ENCODE results near the gene SLC2A6. TPM values are rescaled to one million over a fixed set of nuclear protein-coding genes. Genes with fewer than 3 reads are reported as not detected.

SLC2A6 gene
- total and polyA plus RNA-seq, 2 of the 8 experiments (the other 6 are each of a cell fraction or from before 2014, with no cell fraction given): 16.6 to 17.8 TPM

GRCh38 chr9:133517711-133518110, 38.8 kb upstream of the SLC2A6 start:
- H3K27me3 ChIP-seq (replicated peaks in 1 of 4; ENCODE audit: control insufficient read depth in 3 of 4, extremely low read depth in 1 of 4, insufficient read depth in 3 of 4, low read length in 3 of 4): no peaks in the 10 kb centered on the region
- no peak for FAIRE-seq
- TF ChIP-seq SP4 (IDR thresholded peaks at IDR 0.05; ENCODE audit: low read length): no peak
- TF ChIP-seq JUN (IDR thresholded peaks at IDR 0.05; ENCODE audit: low read depth, low read length): no peak
- no peak for TF ChIP-seq TCF12 (IDR thresholded peaks at IDR 0.05; ENCODE audit: low read depth, low read length)
- TF ChIP-seq CBX5 (IDR thresholded peaks at IDR 0.05; ENCODE audit: low read depth, low read length): no peak
- no peak for TF ChIP-seq TBP (IDR thresholded peaks at IDR 0.05; ENCODE audit: low read depth, low read length)
- no peak for TF ChIP-seq CEBPB (IDR thresholded peaks at IDR 0.05; ENCODE audit: low read depth, low read length)
- TF ChIP-seq GABPA (IDR thresholded peaks at IDR 0.05; ENCODE audit: borderline replicate concordance, insufficient read depth, low read length): no peak
- no peak for TF ChIP-seq ZNF274 (IDR thresholded peaks at IDR 0.05; ENCODE audit: borderline replicate concordance, extremely low read depth, low read length)
- no peak for TF ChIP-seq MAX (IDR thresholded peaks at IDR 0.05)

More at GRCh38 chr9:133517711-133518110, 38.8 kb upstream of the SLC2A6 start:
- H2AK5ac ChIP-seq (ENCODE audit: low read depth, low read length): no peak overlapping the region
- ChIA-PET CTCF (ENCODE audit: partially characterized antibody) (interaction anchor here (0.7 to 2.2 kb wide), 6 partner anchors 8 to 103 kb away, joined by 3 to 10 read pairs (median 4); no protein-coding TSS in a partner anchor), POLR2A (ENCODE audit: partially characterized antibody) (interaction anchor here (1.5 kb wide), 1 partner anchor 9 kb away, joined by 9 read pairs; no protein-coding TSS in a partner anchor)
- H3K14ac ChIP-seq (ENCODE audit: insufficient read length): no peak overlapping the region
- DNase-seq (ENCODE audit: low read depth in 1 of 2, low spot score in 2 of 2): no peak
- H2BK5ac ChIP-seq (ENCODE audit: low read depth, low read length): no peak overlapping the region
- no peaks in the 10 kb centered on the region for H3K79me2 ChIP-seq (ENCODE audit: control insufficient read depth in 1 of 2, insufficient read depth in 2 of 2, low read length in 2 of 2)
- no peak overlapping the region for H3K27ac ChIP-seq (ENCODE audit: low read depth, low read length)
- no peak overlapping the region for H2BK12ac ChIP-seq (ENCODE audit: low read depth, low read length)
- H3K79me1 ChIP-seq (ENCODE audit: low read depth, low read length): no peaks in the 10 kb centered on the region
- H3K56ac ChIP-seq (replicated peaks; ENCODE audit: insufficient read length, low read depth, low read length): no peak overlapping the region
- H3K36me3 ChIP-seq (ENCODE audit: control insufficient read depth in 2 of 4, insufficient read depth in 4 of 4, low read length in 3 of 4): no peaks in the 10 kb centered on the region
- no peak overlapping the region for H2AFZ ChIP-seq (ENCODE audit: low read length)
- 77% methylated on average over 8 of the region's 8 CpGs; no CpG with 5 or more reads in 1 of the 2 experiments for WGBS, 2 experiments (ENCODE audit: extremely low coverage in 1 of 2, insufficient coverage in 1 of 2, insufficient read length in 1 of 2, insufficient replicate concordance in 2 of 2, low coverage in 1 of 2, low lambda C conversion rate in 2 of 2, missing lambda C conversion rate in 1 of 2)
- H3K4ac ChIP-seq (replicated peaks; ENCODE audit: insufficient read length, low read depth, low read length): no peak overlapping the region
- peaks cover 0 to 7% (median 2%) of the 10 kb centered on the region in 4 experiments; a peak in 2 of 7 replicates for H3K4me1 ChIP-seq (replicated peaks in 1 of 4; ENCODE audit: control insufficient read depth in 3 of 4, insufficient read depth in 4 of 4, low read length in 3 of 4)
- H3K4me3 ChIP-seq (ENCODE audit: extremely low read depth in 1 of 4, insufficient read depth in 2 of 4, low read depth in 3 of 4, low read length in 4 of 4): no peak overlapping the region
- no peaks in the 10 kb centered on the region for H3K9me3 ChIP-seq (ENCODE audit: insufficient read depth in 2 of 2, low read depth in 1 of 2, low read length in 1 of 2)
- H2BK120ac ChIP-seq (replicated peaks; ENCODE audit: low read depth, low read length): no peak overlapping the region
- no peak overlapping the region for H3K9ac ChIP-seq (replicated peaks in 1 of 4; ENCODE audit: extremely low read depth in 1 of 4, low read depth in 3 of 4, low read length in 3 of 4)
- H2BK20ac ChIP-seq (ENCODE audit: low read length): no peak overlapping the region
- H3K18ac ChIP-seq (ENCODE audit: extremely low read depth, low read length): no peak overlapping the region
- H4K8ac ChIP-seq (ENCODE audit: extremely low read depth, insufficient read depth, low read length): peak overlapping the region; percentile 41; the same call in 1 of the 2 replicates
- no peak overlapping the region for H3K4me2 ChIP-seq (ENCODE audit: insufficient read depth in 1 of 2, low read depth in 2 of 2, low read length in 2 of 2)
- no peak overlapping the region for H3K23ac ChIP-seq (ENCODE audit: insufficient read length)
- H3K23me2 ChIP-seq (ENCODE audit: low read depth, low read length): no peaks in the 10 kb centered on the region
- H4K91ac ChIP-seq (replicated peaks; ENCODE audit: insufficient read length, low read length): no peak overlapping the region
- H4K20me1 ChIP-seq (replicated peaks in 1 of 2; ENCODE audit: control insufficient read depth in 1 of 2, insufficient read depth in 2 of 2, low read length in 2 of 2): no peaks in the 10 kb centered on the region
- H2BK15ac ChIP-seq (ENCODE audit: low read length): 0 out of 2 replicates have a peak overlapping the region, but pooled peaks have one; percentile 29
- no peak overlapping the region for H4K5ac ChIP-seq (ENCODE audit: insufficient read length, low read depth, low read length)
